Measurements from ENCODE around the gene PSMC6.

Gene PSMC6

GRCh38 chr14:52683985-52684520, 22.9 kb upstream of the PSMC6 start:
- POLR2A ChIA-PET, result interaction anchor here (0.6 to 1.0 kb wide), 2 partner anchors 11 to 44 kb away, joined by 3 read pairs; partner anchors contain the start of gene ERO1A
- CTCF ChIA-PET, result interaction anchor here (0.5 kb wide), 1 partner anchor 43 kb away, joined by 3 read pairs; no protein-coding TSS in a partner anchor
- TF ChIP-seq BHLHE40 (IDR thresholded peaks at IDR 0.05; ENCODE audit: borderline replicate concordance) (no peak), NFRKB (IDR thresholded peaks at IDR 0.05) (no peak), ARNT (IDR thresholded peaks at IDR 0.05) (no peak), ELF4 (IDR thresholded peaks at IDR 0.05) (no peak), SUZ12 (IDR thresholded peaks at IDR 0.05) (no peak), SP1 (IDR thresholded peaks at IDR 0.05) (no peak), TARDBP (IDR thresholded peaks at IDR 0.05) (no peak), L3MBTL2 (conservative IDR thresholded peaks at IDR 0.05) (no peak), FOXM1 (IDR thresholded peaks at IDR 0.05; ENCODE audit: borderline replicate concordance) (no peak), PKNOX1 (IDR thresholded peaks at IDR 0.05) (no peak), FOXK2 (IDR thresholded peaks at IDR 0.05) (no peak), FOXA1 (IDR thresholded peaks at IDR 0.05) (no peak), LEF1 (IDR thresholded peaks at IDR 0.05; ENCODE audit: borderline replicate concordance) (no peak), ZNF384 (IDR thresholded peaks at IDR 0.05) (no peak), HDGF (IDR thresholded peaks at IDR 0.05; ENCODE audit: borderline replicate concordance) (no peak)
- DNase-seq (ENCODE audit: extremely low spot score), result no peak

GRCh38 chr14:52686176-52686575, 20.8 kb upstream of the PSMC6 start:
- no peak for DNase-seq (ENCODE audit: extremely low spot score)
- TF ChIP-seq PKNOX1 (IDR thresholded peaks at IDR 0.05) (no peak), ARNT (IDR thresholded peaks at IDR 0.05) (no peak), BHLHE40 (IDR thresholded peaks at IDR 0.05; ENCODE audit: borderline replicate concordance) (no peak), L3MBTL2 (conservative IDR thresholded peaks at IDR 0.05) (no peak), SP1 (IDR thresholded peaks at IDR 0.05) (no peak), ZNF384 (IDR thresholded peaks at IDR 0.05) (no peak), CTBP1 (IDR thresholded peaks at IDR 0.05; ENCODE audit: borderline replicate concordance) (no peak), HDGF (IDR thresholded peaks at IDR 0.05; ENCODE audit: borderline replicate concordance) (no peak), SUZ12 (IDR thresholded peaks at IDR 0.05) (no peak), FOXK2 (IDR thresholded peaks at IDR 0.05) (no peak), ELF4 (IDR thresholded peaks at IDR 0.05) (no peak)
- CTCF ChIA-PET, result no interaction called here
- POLR2A ChIA-PET, result interaction anchor here (1.2 kb wide), 1 partner anchor 9 kb away, joined by 3 read pairs; the partner anchor contains the start of gene ERO1A

GRCh38 chr14:52690983-52691760, 15.8 kb upstream of the PSMC6 start:
- CTCF ChIA-PET, result no interaction called here
- TF ChIP-seq FOXA1 (IDR thresholded peaks at IDR 0.05), result no peak
- 0 out of 2 replicates have a peak, but pooled peaks have one; percentile 11 for TF ChIP-seq PKNOX1 (IDR thresholded peaks at IDR 0.05)
- no peak for DNase-seq (ENCODE audit: extremely low spot score)
- POLR2A ChIA-PET, result interaction anchor here (1.0 kb wide), 1 partner anchor 16 kb away, joined by 6 read pairs; the partner anchor contains the start of gene PSMC6

GRCh38 chr14:52692248-52692962, 14.6 kb upstream of the PSMC6 start:
- no peak for DNase-seq (ENCODE audit: extremely low spot score)
- CTCF ChIA-PET, result no interaction called here
- no peak for TF ChIP-seq SUZ12 (IDR thresholded peaks at IDR 0.05)
- no peak for TF ChIP-seq ELF4 (IDR thresholded peaks at IDR 0.05)
- TF ChIP-seq SP1 (IDR thresholded peaks at IDR 0.05), result no peak
- TF ChIP-seq FOXM1 (IDR thresholded peaks at IDR 0.05; ENCODE audit: borderline replicate concordance), result no peak
- POLR2A ChIA-PET, result interaction anchor here (1.0 kb wide), 2 partner anchors 13 to 15 kb away, joined by 3 to 6 read pairs; partner anchors contain the start of gene PSMC6

DNA sequence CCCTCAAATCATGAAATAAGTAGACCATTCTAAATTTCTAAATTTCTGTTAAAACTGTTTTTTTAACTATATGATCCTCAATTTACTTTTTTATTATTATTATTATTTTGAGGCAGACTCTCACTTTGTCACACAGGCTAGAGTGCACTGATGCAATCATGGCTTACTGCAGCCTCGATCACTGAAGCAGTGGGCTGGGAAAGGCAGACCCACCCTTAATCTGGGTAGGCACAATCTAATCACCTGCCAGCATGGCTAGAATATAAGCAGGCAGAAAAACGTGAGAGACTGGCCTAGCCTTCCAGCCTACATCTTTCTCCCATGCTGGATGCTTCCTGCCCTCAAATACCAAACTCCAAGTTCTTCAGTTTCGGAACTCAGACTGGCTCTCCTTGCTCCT, 14.0 kb upstream of the PSMC6 start:
- TF ChIP-seq CTBP1 (IDR thresholded peaks at IDR 0.05; ENCODE audit: borderline replicate concordance) (no peak), SUZ12 (IDR thresholded peaks at IDR 0.05) (no peak), PKNOX1 (IDR thresholded peaks at IDR 0.05) (no peak), NFRKB (IDR thresholded peaks at IDR 0.05) (no peak)
- CTCF ChIA-PET, result no interaction called here
- POLR2A ChIA-PET, result no interaction called here
- no peak for DNase-seq (ENCODE audit: extremely low spot score)

- CTCF ChIA-PET, result interaction anchor here (0.7 kb wide), 1 partner anchor 15 kb away, joined by 3 read pairs; no protein-coding TSS in a partner anchor
- DNase-seq (ENCODE audit: extremely low spot score), result no peak
- POLR2A ChIA-PET, result no interaction called here
- TF ChIP-seq NFRKB (IDR thresholded peaks at IDR 0.05), result no peak
- no peak for TF ChIP-seq SUZ12 (IDR thresholded peaks at IDR 0.05)
- no peak for TF ChIP-seq TARDBP (IDR thresholded peaks at IDR 0.05)
- no peak for TF ChIP-seq FOXM1 (IDR thresholded peaks at IDR 0.05; ENCODE audit: borderline replicate concordance)
- TF ChIP-seq CTBP1 (IDR thresholded peaks at IDR 0.05; ENCODE audit: borderline replicate concordance), result no peak
- TF ChIP-seq LEF1 (IDR thresholded peaks at IDR 0.05; ENCODE audit: borderline replicate concordance), result no peak
- TF ChIP-seq BHLHE40 (IDR thresholded peaks at IDR 0.05; ENCODE audit: borderline replicate concordance), result no peak
- TF ChIP-seq FOXA1 (IDR thresholded peaks at IDR 0.05), result no peak
- no peak for TF ChIP-seq FOXK2 (IDR thresholded peaks at IDR 0.05)
- TF ChIP-seq SP1 (IDR thresholded peaks at IDR 0.05), result no peak
- no peak for TF ChIP-seq HDGF (IDR thresholded peaks at IDR 0.05; ENCODE audit: borderline replicate concordance)
- no peak for TF ChIP-seq ELF4 (IDR thresholded peaks at IDR 0.05)
Measured at GRCh38 chr14:52693532-52693931, 13.5 kb upstream of the PSMC6 start.
